ENCODE results near the gene DMRTC1B.
"Not testable (repeated sequence)": the region's sequence is repeated elsewhere in the genome, so short reads cannot be mapped to it uniquely, and the experiment has no call there.

DNA sequence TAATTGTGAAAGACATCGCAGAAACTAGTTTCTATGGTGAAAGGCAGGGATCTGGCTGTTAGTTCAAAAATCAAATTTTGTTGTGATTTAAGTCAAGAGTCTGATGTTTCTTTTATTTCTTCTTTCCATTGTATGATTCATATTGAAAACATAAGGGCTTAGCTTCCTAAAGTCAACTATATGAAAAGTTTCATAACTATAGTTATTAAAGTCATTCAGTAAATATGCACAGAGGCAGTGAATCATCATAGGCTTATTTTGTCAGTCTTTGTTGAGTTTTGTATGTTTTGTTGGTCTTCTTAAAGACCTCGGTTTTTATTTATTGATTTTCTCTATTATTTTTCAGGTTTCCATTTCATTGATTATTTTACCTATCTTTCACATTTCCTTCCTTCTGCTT is 106.2 kb downstream of the DMRTC1B start:
- TF ChIP-seq, protein P1, sequence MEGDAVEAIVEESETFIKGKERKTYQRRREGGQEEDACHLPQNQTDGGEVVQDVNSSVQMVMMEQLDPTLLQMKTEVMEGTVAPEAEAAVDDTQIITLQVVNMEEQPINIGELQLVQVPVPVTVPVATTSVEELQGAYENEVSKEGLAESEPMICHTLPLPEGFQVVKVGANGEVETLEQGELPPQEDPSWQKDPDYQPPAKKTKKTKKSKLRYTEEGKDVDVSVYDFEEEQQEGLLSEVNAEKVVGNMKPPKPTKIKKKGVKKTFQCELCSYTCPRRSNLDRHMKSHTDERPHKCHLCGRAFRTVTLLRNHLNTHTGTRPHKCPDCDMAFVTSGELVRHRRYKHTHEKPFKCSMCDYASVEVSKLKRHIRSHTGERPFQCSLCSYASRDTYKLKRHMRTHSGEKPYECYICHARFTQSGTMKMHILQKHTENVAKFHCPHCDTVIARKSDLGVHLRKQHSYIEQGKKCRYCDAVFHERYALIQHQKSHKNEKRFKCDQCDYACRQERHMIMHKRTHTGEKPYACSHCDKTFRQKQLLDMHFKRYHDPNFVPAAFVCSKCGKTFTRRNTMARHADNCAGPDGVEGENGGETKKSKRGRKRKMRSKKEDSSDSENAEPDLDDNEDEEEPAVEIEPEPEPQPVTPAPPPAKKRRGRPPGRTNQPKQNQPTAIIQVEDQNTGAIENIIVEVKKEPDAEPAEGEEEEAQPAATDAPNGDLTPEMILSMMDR (IDR thresholded peaks at IDR 0.05) = not testable (repeated sequence)
- not testable (repeated sequence) for TF ChIP-seq POLR2A (IDR thresholded peaks at IDR 0.05)
